GM21786 (cell line): Measurements from ENCODE around the gene PHACTR4.
"Not testable (repeated sequence)": the region's sequence is repeated elsewhere in the genome, so short reads cannot be mapped to it uniquely, and the experiment has no call there.

Source experiments
- ATAC-seq: cut with Tn5 transposase; IDR thresholded peaks from one replicate; pipeline ENCODE4 v1.9.1; 2021; ENCODE audit not compliant: unreplicated experiment

PHACTR4 gene

GRCh38 chr1:28519946-28520725, 150.6 kb downstream of the PHACTR4 start:
- no peak for ATAC-seq

DNA sequence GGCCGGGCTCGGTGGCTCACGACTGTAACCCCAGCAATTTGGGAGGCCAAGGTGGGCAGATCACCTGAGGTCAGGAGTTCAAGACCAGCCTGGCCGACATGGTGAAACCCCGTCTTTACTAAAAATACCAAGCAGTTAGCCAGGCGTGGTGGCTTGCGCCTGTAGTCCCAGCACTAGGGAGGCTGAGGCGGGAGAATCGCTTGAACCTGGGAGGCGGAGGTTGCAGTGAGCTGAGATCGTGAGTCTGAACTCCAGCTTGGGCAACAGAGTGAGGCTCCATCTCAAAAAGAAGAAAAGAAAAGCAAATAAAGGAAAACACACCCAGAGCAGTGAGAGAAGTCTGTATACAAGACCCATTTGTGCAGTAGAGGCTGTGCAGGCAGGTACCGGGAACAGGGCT, 151.3 kb downstream of the PHACTR4 start:
- ATAC-seq = not testable (repeated sequence)

DNA sequence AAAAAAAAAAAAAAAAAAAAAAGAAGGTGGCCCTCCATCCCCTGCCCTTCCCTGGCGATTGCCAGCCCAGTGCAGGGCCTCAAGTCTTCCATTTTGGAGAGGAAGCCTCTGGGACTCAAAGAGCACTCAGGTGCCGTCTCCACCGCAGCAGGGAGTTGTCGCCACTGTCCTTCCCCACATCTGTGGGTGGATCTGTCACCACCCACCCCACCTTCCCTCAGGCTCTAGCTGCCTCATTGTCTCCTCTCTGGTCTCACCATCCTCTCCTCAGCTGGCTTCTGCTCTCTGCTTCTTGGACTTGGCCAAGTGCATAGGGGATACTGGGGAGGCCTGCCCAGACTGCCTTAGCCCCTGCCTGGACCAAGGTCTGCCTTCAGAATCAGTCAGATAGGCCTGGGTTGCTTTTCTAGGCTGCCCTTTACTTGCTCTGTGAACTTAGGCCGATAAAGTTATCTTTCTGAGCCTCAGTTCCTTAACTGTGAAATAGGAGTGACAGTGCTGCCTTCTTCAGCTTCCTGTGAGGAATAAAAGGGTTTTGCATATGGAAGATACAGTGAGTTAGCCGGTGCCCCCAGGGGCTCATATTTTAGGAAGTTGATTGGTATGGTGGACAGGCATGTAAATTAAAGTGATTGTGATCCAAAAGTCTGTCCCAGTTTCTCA, 152.1 kb downstream of the PHACTR4 start:
- no peak for ATAC-seq

DNA sequence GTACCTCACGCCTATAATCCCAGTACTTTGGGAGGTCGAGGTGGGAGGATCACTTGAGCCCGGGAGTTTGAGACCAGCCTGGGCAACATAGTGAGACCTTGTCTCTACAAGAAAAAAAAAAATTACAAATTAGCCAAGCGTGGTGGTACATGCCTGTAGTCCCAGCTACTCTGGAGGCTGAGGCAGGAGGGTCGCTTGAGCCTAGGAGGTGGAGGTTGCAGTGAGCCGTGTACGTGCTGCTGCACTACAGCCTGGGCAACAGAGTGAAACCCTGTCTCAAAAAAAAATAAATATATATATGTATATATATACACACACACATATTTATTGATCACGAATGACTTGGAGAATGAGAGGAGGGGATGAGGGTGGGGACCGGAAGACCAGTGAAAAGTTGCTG, 153.0 kb downstream of the PHACTR4 start:
- ATAC-seq = not testable (repeated sequence)

GRCh38 chr1:28525002-28525642, 155.6 kb downstream of the PHACTR4 start:
- not testable (repeated sequence) for ATAC-seq

- no peak for ATAC-seq
Observed at GRCh38 chr1:28526886-28527285, 157.3 kb downstream of the PHACTR4 start.

DNA sequence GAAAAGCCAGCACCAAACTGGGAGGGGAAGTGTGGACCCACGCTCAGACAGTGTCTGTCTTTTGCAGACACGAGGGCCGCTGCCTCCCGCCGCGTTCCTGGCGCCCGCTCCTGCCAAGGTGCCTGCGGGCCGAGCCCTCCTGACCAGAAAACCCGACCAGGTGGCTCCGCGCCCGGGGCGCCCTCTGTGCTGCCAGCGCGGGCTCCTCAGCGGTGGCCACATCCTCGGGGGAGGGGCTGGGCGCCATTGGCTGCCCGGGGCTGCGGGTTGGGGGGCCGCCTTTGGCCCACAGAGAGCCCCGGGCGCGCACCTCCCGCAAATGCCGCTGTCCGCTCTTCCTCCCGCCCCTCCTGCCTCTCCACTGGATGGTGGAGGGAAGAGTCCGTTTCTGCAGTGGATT, 160.9 kb downstream of the PHACTR4 start:
- ATAC-seq = no peak

GRCh38 chr1:28534671-28535070, 165.1 kb downstream of the PHACTR4 start:
- ATAC-seq = no peak

DNA sequence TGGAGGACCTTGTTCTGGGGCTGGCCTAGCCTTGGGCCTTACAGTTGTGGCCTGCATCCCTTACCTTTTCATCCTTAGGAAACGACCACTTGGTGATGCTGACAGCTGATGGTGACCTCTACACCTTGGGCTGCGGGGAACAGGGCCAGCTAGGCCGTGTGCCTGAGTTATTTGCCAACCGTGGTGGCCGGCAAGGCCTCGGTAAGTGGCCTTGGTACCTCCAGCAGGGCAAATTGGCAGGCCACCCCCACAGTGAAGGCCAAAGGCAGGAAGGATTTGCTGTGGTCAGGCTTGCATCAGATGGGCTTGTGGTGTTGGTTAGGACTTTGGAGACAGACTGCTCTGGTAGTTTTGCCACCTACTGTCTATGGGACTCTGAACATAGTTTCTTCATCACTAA, 165.6 kb downstream of the PHACTR4 start:
- no peak for ATAC-seq

DNA sequence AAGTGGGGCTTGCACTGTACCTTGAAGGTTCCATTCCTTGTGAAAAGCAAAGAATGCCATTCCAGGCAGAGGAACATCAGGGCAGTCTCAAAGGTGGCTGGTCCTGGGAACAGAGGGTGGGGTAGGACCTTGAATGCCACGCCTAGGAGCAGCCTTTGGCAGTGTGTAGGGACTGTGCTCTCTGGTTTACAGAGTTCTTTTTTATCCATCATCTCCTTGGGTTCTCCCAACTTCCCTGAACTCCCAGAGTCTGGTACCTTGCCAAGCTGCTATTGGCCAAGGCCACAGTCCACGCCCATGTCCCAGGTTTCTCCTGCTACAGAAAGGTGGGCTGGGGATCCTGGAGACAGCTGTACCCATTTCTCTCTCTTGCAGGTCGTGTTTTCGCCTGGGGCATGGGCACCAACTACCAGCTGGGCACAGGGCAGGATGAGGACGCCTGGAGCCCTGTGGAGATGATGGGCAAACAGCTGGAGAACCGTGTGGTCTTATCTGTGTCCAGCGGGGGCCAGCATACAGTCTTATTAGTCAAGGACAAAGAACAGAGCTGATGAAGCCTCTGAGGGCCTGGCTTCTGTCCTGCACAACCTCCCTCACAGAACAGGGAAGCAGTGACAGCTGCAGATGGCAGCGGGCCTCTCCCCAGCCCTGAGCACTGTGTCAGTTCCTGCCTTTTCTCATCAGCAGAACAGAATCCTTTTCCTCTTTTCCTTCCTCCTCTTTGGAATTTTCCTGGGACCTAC, 168.1 kb downstream of the PHACTR4 start:
- ATAC-seq = no peak

DNA sequence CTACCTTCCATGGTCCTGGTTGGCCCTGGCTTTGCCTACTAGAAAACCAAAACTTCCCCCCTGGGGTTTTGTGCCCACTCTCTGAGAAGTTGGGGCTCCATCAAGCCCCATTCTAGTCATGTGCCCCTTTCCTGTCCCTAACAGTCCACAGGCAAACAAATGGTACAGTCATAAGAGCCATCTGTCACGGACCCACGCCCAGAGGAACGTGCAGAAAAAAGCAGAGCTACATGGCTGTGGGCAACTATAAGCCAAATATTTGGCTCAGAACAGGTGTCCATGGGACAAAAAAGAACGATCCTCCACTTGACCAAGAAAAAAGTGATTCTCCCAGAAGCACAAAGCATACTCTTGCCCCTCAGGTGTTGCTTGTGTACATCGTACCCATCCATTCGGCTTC, 168.7 kb downstream of the PHACTR4 start:
- no peak for ATAC-seq

- no peak for ATAC-seq
Observed at GRCh38 chr1:28540651-28541050, 171.1 kb downstream of the PHACTR4 start.

DNA sequence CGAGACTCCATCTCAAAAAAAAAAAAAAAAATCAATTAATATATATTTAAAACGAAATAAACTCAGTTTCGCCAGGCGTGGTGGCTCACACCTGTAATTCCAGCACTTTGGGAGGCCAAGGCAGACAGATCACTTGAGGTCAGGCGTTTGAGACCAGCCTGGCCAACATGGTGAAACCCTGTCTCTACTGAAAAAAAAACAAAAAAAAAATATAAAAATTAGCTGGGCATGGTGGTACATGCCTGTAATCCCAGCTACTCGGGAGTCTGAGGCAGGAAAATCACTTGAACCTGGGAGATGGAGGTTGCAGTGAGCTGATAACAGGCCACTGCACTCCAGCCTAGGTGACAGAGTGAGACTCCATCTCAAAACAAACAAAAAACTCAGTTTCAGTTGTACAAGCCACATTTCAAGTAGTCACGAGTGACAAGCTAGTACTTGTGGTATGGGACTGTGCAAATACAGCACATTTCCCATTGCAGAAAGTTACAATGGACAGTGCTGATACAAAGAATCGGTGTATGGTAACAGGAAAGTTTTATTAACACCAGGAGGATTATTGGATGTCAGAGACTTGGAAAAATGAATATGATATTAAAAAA, 172.0 kb downstream of the PHACTR4 start:
- ATAC-seq = not testable (repeated sequence)

- no peak for ATAC-seq
Observed at GRCh38 chr1:28545246-28545628, 175.7 kb downstream of the PHACTR4 start.

- no peak for ATAC-seq
Observed at GRCh38 chr1:28548318-28548717, 178.8 kb downstream of the PHACTR4 start.
